NCI-H1105 treated with DMSO at 0.1 percent for 48 hours (cell line): ENCODE results near the gene ALKBH5.

Experiments
- DNase-seq: peaks from one replicate; lab custom pipeline; 2025; lab: John Stamatoyannopoulos, UW

The ALKBH5 gene

GRCh38 chr17:18158022-18158600 lies 25.5 kb upstream of the ALKBH5 start:
- DNase-seq, result no peak

GRCh38 chr17:18159551-18160120 lies 24.0 kb upstream of the ALKBH5 start:
- DNase-seq, result no peak

- no peak for DNase-seq
These were observed 23.3 kb upstream of the ALKBH5 start for GRCh38 chr17:18160128-18160856.

GRCh38 chr17:18161207-18162145 lies 22.2 kb upstream of the ALKBH5 start:
- DNase-seq, result no peak

DNA sequence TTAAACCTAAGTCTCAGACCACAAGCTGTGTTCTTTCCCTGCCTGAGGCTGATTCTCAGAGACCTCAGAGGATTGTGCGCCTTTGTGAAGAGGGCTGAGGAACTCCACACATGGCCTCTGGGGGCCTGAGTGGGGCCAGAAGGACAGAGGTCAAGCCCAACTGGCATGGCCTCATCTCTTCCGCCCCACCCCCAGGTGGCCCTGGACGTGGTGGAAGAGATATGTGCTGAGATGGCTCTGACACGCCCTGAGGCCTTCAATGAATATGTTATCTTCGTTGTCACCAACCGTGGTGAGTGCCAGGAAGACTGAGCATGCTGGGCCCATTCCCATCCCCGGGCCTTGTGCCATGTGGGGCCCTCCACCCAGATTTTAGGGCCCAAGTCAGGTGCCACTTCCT lies 20.1 kb upstream of the ALKBH5 start:
- DNase-seq, result no peak

GRCh38 chr17:18166894-18167293 lies 16.7 kb upstream of the ALKBH5 start:
- DNase-seq, result no peak

DNA sequence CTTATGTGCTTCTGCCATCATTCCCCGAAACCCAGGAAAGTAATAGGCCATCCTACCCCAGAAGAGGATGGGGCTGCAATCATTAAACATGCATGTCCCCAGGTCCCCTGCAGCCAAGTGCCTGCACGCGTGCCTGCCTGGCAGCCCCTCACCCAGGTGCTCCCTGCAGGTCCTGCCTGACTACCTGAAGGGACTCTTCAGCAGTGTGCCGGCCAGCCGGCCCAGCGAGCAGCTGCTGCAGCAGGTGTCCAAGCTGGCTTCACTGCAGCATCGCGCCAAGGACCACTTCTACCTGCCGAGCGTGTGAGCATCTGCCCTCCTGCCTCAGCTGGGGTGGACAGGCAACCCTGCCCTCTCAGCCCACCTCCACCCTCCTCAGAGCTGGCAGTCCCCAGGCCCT lies 16.2 kb upstream of the ALKBH5 start:
- no peak for DNase-seq

- DNase-seq, result no peak
These were observed 10.9 kb upstream of the ALKBH5 start for GRCh38 chr17:18172531-18173278.

- DNase-seq, result no peak
These were observed 9.9 kb upstream of the ALKBH5 start for GRCh38 chr17:18173740-18174139.

GRCh38 chr17:18176176-18176575 lies 7.5 kb upstream of the ALKBH5 start:
- DNase-seq, result no peak

- DNase-seq, result no peak
These were observed 6.5 kb upstream of the ALKBH5 start for GRCh38 chr17:18177133-18177532.

GRCh38 chr17:18177722-18178121 lies 5.9 kb upstream of the ALKBH5 start:
- no peak for DNase-seq

DNA sequence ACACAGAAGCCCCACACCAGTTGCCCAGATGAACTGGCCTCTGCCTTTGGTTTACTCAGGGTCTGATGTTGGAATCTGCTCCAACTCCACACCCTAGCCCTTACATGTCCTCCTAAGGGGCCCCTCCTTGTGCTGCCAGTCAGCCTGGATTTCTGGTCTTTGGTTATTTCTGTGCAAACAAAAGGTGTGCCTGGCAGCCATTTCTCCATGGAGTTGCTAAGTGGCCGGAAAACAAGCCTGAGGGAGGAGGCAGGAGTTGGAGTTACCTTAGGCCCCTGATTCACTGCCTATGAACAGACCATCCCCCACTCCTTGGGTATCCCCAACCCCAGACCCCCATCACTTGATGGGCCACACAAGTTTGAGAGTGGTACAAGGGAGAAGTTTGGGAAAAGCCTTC lies 4.4 kb upstream of the ALKBH5 start:
- no peak for DNase-seq

GRCh38 chr17:18179804-18180203 lies 3.8 kb upstream of the ALKBH5 start:
- DNase-seq, result no peak

GRCh38 chr17:18181358-18181757 lies 2.3 kb upstream of the ALKBH5 start:
- no peak for DNase-seq

DNA sequence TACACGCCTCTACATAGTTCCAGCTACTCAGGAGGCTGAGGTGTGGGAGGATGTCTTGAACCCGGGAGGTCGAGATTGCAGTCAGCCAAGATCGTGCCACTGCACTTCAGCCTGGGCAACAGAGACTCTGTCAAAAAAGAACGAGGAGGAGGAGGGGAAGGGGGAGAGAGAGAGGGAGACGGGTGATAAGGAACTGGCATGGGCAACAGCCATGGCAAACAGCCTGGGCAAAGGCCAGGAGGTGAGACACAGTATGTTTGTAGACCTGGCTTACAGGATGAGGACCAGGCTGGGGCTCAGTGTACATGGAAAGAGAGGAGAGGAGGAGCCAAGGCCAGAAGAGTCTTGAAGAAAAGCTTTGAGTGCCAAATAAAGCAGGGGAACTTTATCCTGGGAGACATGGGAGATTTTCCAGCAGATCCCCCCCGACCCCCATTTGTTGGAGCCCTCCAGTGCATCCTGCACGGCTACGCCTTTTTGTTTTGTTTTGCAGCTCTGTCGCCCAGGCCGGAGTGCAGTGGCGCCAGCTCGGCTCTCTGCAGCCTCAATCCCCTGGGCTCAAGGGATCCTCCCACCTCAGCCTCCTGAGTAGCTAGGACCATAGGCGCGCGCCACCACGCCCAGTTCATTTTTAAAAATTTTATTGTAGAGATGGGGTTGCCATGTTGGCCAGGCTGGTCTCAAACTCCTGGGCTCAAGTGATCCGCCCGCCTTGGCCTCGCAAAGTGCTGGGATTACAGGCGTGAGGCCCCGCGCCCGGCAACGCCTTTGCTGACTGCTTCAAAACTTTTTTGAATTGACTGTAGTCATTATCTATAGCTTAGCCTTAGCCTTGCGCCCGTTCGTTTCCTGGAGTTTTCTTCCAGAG lies 1.3 kb upstream of the ALKBH5 start:
- no peak for DNase-seq

GRCh38 chr17:18182978-18183333 lies 672 bp upstream of the ALKBH5 start:
- DNase-seq, result peak; percentile 87

- peak; percentile 25 for DNase-seq
These were observed 759 bp downstream of the ALKBH5 start for GRCh38 chr17:18184143-18185031.

DNA sequence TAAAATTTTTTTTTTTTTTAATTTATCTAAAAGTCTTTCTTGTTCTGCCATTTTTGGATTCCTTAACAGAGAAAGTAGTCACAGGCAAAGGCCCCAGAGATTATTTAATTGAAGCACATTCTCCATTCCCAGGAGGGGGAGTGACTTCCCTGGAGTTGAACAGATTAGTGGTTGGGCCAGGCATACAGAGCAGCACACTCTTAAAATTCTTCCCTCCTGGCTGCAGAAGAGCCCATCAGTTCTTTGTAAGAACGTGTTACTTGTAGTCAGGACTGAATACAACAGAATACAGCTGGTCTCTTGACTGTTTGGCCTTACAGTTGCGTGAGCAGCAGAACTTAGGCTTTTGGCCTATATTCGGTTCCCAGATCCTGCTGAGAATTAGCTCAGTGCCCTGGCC lies 1.8 kb downstream of the ALKBH5 start:
- DNase-seq, result no peak
